HUES64 (cell line): ENCODE results near the gene UBTD1.

Experiments used
- H3K27ac ChIP-seq: 2 replicates; pipeline ENCODE4 v1.7.0; 2013; ENCODE audit warnings: low read depth, low read length, inconsistent platforms
- H3K27me3 ChIP-seq: 2 replicates; pipeline ENCODE4 v1.6.1; 2013; ENCODE audit warnings: mild to moderate bottlenecking, low read length; ENCODE audit not compliant: insufficient read depth
- H3K36me3 ChIP-seq: 2 replicates; pipeline ENCODE4 v1.6.1; 2013; ENCODE audit warnings: mild to moderate bottlenecking, low read length; ENCODE audit not compliant: insufficient read depth
- H3K4me1 ChIP-seq: 2 replicates; pipeline ENCODE4 v1.6.1; 2013; ENCODE audit warnings: mild to moderate bottlenecking, low read length, moderate library complexity; ENCODE audit not compliant: insufficient read depth
- H3K4me3 ChIP-seq: 2 replicates; pipeline ENCODE4 v1.5.1; 2013; ENCODE audit warnings: mild to moderate bottlenecking, low read length, moderate library complexity
- H3K9ac ChIP-seq: 2 replicates; pipeline ENCODE4 v1.6.1; 2013; ENCODE audit warnings: mild to moderate bottlenecking, low read depth, low read length
- H3K9me3 ChIP-seq: 2 replicates; pipeline ENCODE4 v1.6.1; 2013; ENCODE audit warnings: low read depth, low read length; ENCODE audit not compliant: insufficient read depth
- WGBS: fragments of 150-250, 120-280 bp; methylation state at CpG from one replicate; pipeline ENCODE4 v1.1.7; 2013; ENCODE audit warnings: missing lambda C conversion rate; 5-methylcytosine and 5-hydroxymethylcytosine counted together

Gene UBTD1

GRCh38 chr10:97590082-97590747 lies 91.5 kb downstream of the UBTD1 start:
- no peak overlapping the region for H3K27ac ChIP-seq
- 96% methylated on average over 15 of the region's 15 CpGs for WGBS
- H3K36me3 ChIP-seq: no peaks in the 10 kb centered on the region
- no peaks in the 10 kb centered on the region for H3K27me3 ChIP-seq
- H3K9ac ChIP-seq: no peak overlapping the region
- no peak overlapping the region for H3K4me3 ChIP-seq
- H3K4me1 ChIP-seq: no peaks in the 10 kb centered on the region
- H3K9me3 ChIP-seq: no peaks in the 10 kb centered on the region

- no peaks in the 10 kb centered on the region for H3K36me3 ChIP-seq
- no peak overlapping the region for H3K9ac ChIP-seq
- WGBS: 89% methylated on average over 5 of the region's 5 CpGs
- no peaks in the 10 kb centered on the region for H3K27me3 ChIP-seq
- H3K4me1 ChIP-seq: no peaks in the 10 kb centered on the region
- no peak overlapping the region for H3K4me3 ChIP-seq
- H3K27ac ChIP-seq: no peak overlapping the region
- H3K9me3 ChIP-seq: no peaks in the 10 kb centered on the region
Measured at GRCh38 chr10:97590748-97591495, 92.2 kb downstream of the UBTD1 start.

GRCh38 chr10:97593421-97593820 lies 94.7 kb downstream of the UBTD1 start:
- Histone ChIP-seq H3K9ac (no peak overlapping the region), H3K9me3 (no peaks in the 10 kb centered on the region), H3K4me3 (no peak overlapping the region), H3K27me3 (no peaks in the 10 kb centered on the region), H3K36me3 (no peaks in the 10 kb centered on the region), H3K27ac (no peak overlapping the region), H3K4me1 (no peaks in the 10 kb centered on the region)
- 87% methylated on average over 4 of the region's 4 CpGs for WGBS

GRCh38 chr10:97596101-97597082 lies 97.7 kb downstream of the UBTD1 start:
- Histone ChIP-seq H3K27ac (no peak overlapping the region), H3K27me3 (no peaks in the 10 kb centered on the region), H3K9ac (no peak overlapping the region), H3K36me3 (no peaks in the 10 kb centered on the region), H3K4me1 (no peaks in the 10 kb centered on the region), H3K9me3 (no peaks in the 10 kb centered on the region), H3K4me3 (no peak overlapping the region)
- WGBS: 86% methylated on average over 10 of the region's 10 CpGs

GRCh38 chr10:97597778-97598177 lies 99.1 kb downstream of the UBTD1 start:
- H3K4me3 ChIP-seq: no peak overlapping the region
- H3K27ac ChIP-seq: no peak overlapping the region
- no peaks in the 10 kb centered on the region for H3K27me3 ChIP-seq
- no peaks in the 10 kb centered on the region for H3K9me3 ChIP-seq
- no peak overlapping the region for H3K9ac ChIP-seq
- no peaks in the 10 kb centered on the region for H3K4me1 ChIP-seq
- H3K36me3 ChIP-seq: no peaks in the 10 kb centered on the region
- 92% methylated on average over 2 of the region's 2 CpGs for WGBS

GRCh38 chr10:97598407-97599271 lies 99.9 kb downstream of the UBTD1 start:
- H3K4me1 ChIP-seq: no peaks in the 10 kb centered on the region
- no peak overlapping the region for H3K27ac ChIP-seq
- WGBS: 96% methylated on average over 19 of the region's 19 CpGs
- H3K9me3 ChIP-seq: no peaks in the 10 kb centered on the region
- no peaks in the 10 kb centered on the region for H3K36me3 ChIP-seq
- no peaks in the 10 kb centered on the region for H3K27me3 ChIP-seq
- H3K4me3 ChIP-seq: no peak overlapping the region
- no peak overlapping the region for H3K9ac ChIP-seq

DNA sequence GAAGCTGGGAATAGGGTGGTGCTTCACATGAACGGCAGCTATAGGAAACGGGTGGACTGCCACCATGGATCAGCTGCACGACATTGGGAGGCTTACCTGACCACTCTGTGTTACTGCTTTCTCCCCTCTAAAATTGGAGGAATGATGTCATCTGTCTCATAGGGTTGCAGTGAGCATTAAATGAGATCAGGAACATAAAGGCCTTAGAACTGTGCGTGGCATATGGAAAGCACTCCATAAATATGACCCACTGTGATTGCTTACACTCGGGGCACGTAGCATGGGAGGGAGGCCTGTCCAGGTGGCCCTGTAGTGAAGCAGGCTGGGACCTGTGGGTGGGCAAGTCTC lies 100.5 kb downstream of the UBTD1 start:
- no peaks in the 10 kb centered on the region for H3K4me1 ChIP-seq
- no peak overlapping the region for H3K27ac ChIP-seq
- H3K4me3 ChIP-seq: no peak overlapping the region
- 91% methylated on average over 6 of the region's 6 CpGs for WGBS
- H3K27me3 ChIP-seq: no peaks in the 10 kb centered on the region
- H3K9me3 ChIP-seq: no peaks in the 10 kb centered on the region
- no peak overlapping the region for H3K9ac ChIP-seq
- no peaks in the 10 kb centered on the region for H3K36me3 ChIP-seq

- Histone ChIP-seq H3K9me3 (no peaks in the 10 kb centered on the region), H3K27ac (no peak overlapping the region)
Measured at GRCh38 chr10:97600616-97601015, 101.9 kb downstream of the UBTD1 start.

GRCh38 chr10:97601268-97602215 lies 102.8 kb downstream of the UBTD1 start:
- Histone ChIP-seq H3K4me1 (no peaks in the 10 kb centered on the region), H3K9me3 (no peaks in the 10 kb centered on the region), H3K36me3 (no peaks in the 10 kb centered on the region), H3K27me3 (no peaks in the 10 kb centered on the region), H3K4me3 (no peak overlapping the region), H3K9ac (no peak overlapping the region), H3K27ac (no peak overlapping the region)
- WGBS: 84% methylated on average over 21 of the region's 21 CpGs

More at GRCh38 chr10:97600616-97601015, 101.9 kb downstream of the UBTD1 start:
- Histone ChIP-seq H3K4me3 (no peak overlapping the region), H3K4me1 (no peaks in the 10 kb centered on the region), H3K9ac (no peak overlapping the region), H3K27me3 (no peaks in the 10 kb centered on the region), H3K36me3 (no peaks in the 10 kb centered on the region)
- 100% methylated on average over 1 of the region's 1 CpG for WGBS
